BLaER1 treated with 17β-estradiol and CSF1 and Interleukin-3, amounts not matched to agents 10 nM and 100 nM (cell line): Measurements from ENCODE around the gene GUCD1.
A peak's percentile ranks its signal among the peaks of the same experiment; 100 is the strongest.

Experiments used
- H3K27ac ChIP-seq, 11 experiments: shearing (Covaris generic); formaldehyde crosslinking; 2 replicates each; pipeline ENCODE4 v1.8.1; 2022
- H3K27me3 ChIP-seq, 11 experiments: shearing (Covaris generic); formaldehyde crosslinking; 2 replicates each; pipeline ENCODE4 v1.8.1; 2022
- H3K36me3 ChIP-seq, 11 experiments: shearing (Covaris generic); formaldehyde crosslinking; 2 replicates each; pipeline ENCODE4 v1.8.1; 2022
- H3K4me1 ChIP-seq, 10 experiments: shearing (Covaris generic); formaldehyde crosslinking; 2 replicates each; pipeline ENCODE4 v1.8.1; 2022
- H3K4me2 ChIP-seq, 11 experiments: shearing (Covaris generic); formaldehyde crosslinking; 2 replicates each; pipeline ENCODE4 v1.8.1; 2022
- H3K4me3 ChIP-seq, 10 experiments: shearing (Covaris generic); formaldehyde crosslinking; 2 replicates each; pipeline ENCODE4 v1.8.1; 2022
- H3K9ac ChIP-seq, 11 experiments: shearing (Covaris generic); formaldehyde crosslinking; 2 replicates each; pipeline ENCODE4 v1.8.1; 2022
- H3K9me3 ChIP-seq, 11 experiments: shearing (Covaris generic); formaldehyde crosslinking; replicated peaks in 1 of 11; 2 replicates each; pipeline ENCODE4 v1.8.1; 2022
- H4K20me1 ChIP-seq, 11 experiments: shearing (Covaris generic); formaldehyde crosslinking; 2 replicates each; pipeline ENCODE4 v1.8.1; 2022
- Cebpa-rat ChIP-seq, 11 experiments: shearing (Covaris generic); IDR thresholded peaks; 2 replicates each; pipeline ENCODE4 v1.8.1; 2022

Gene GUCD1

GRCh38 chr22:24503843-24504338 is 51.0 kb downstream of the GUCD1 start:
- peak overlapping the region; percentile 72 to 96 (median 88) for H3K4me2 ChIP-seq
- peak overlapping the region; percentile 27 to 100 (median 98); a peak in 21 of 22 replicates for H3K27ac ChIP-seq
- H3K36me3 ChIP-seq, result no peaks in the 10 kb centered on the region
- H3K9me3 ChIP-seq, result no peaks in the 10 kb centered on the region
- H3K9ac ChIP-seq, result peak overlapping the region in 10 of 11 experiments; percentile 9 to 97 (median 79); a peak in 19 of 22 replicates
- no peak for TF ChIP-seq Cebpa-rat (IDR thresholded peaks at IDR 0.05)
- H3K27me3 ChIP-seq, result no peaks in the 10 kb centered on the region
- peaks cover 75 to 96% (median 89%) of the 10 kb centered on the region in 10 experiments for H3K4me1 ChIP-seq
- H4K20me1 ChIP-seq, result no peaks in the 10 kb centered on the region
- peak overlapping the region in 5 of 10 experiments; percentile 23 to 56 (median 38); a peak in 9 of 20 replicates for H3K4me3 ChIP-seq

DNA sequence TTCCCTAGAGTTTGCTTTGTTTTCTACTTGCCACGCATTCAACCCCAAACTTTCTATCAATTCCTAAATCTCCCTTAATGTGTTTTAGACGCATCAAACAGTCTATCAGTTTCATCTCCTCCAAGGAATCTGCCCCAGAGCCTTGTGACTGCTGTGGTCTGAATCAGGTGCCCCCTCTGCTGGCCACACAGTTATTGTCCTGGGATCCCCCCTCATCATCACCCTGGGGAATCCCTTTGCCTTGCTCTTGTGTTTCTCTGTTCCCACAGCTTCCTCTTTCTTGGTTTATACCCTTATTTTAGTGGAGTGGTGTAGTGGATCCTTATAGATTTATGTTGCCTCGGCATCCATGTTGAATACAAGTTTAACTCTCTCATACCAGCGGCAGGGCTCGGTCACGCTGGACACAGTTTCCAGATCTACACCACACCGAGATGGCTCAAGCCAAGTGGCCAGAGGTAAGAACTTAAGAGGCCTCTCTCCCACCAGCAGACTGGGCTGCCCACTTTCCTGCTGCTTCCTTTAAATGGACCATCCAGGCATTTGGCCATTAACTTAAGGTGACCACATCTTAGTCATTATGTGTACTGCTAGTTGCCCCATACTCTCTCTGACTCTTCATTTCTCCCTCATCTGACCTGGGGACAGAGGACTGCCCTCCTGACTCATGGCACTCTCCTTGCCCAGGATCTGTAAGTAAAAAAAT is 51.6 kb downstream of the GUCD1 start:
- Histone ChIP-seq H3K9ac (peak overlapping the region in 10 of 11 experiments; percentile 9 to 97 (median 79); a peak in 19 of 22 replicates), H3K9me3 (no peaks in the 10 kb centered on the region), H3K4me3 (peak overlapping the region in 5 of 10 experiments; percentile 23 to 56 (median 38); a peak in 9 of 20 replicates), H4K20me1 (no peaks in the 10 kb centered on the region), H3K4me1 (peaks cover 73 to 96% (median 89%) of the 10 kb centered on the region in 10 experiments), H3K27me3 (no peaks in the 10 kb centered on the region), H3K4me2 (peak overlapping the region; percentile 72 to 96 (median 88)), H3K27ac (peak overlapping the region; percentile 27 to 100 (median 98); a peak in 21 of 22 replicates), H3K36me3 (no peaks in the 10 kb centered on the region)
- 0 out of 22 replicates have a peak, but pooled peaks of 2 of the 11 experiments have one; percentile 16 to 38 for TF ChIP-seq Cebpa-rat (IDR thresholded peaks at IDR 0.05)

- Histone ChIP-seq H3K4me1 (peaks cover 73 to 96% (median 89%) of the 10 kb centered on the region in 10 experiments), H4K20me1 (no peaks in the 10 kb centered on the region), H3K9me3 (no peaks in the 10 kb centered on the region), H3K27ac (peak overlapping the region in 10 of 11 experiments; percentile 16 to 99 (median 96); a peak in 14 of 22 replicates), H3K36me3 (no peaks in the 10 kb centered on the region), H3K4me2 (peak overlapping the region; percentile 18 to 96 (median 60); a peak in 21 of 22 replicates), H3K9ac (peak overlapping the region in 4 of 11 experiments; percentile 13 to 91 (median 44); a peak in 5 of 22 replicates), H3K4me3 (no peak overlapping the region), H3K27me3 (no peaks in the 10 kb centered on the region)
- TF ChIP-seq Cebpa-rat (IDR thresholded peaks at IDR 0.05), result no peak
Measured at GRCh38 chr22:24502541-24502940, 52.4 kb downstream of the GUCD1 start.

- no peaks in the 10 kb centered on the region for H3K27me3 ChIP-seq
- no peaks in the 10 kb centered on the region for H3K9me3 ChIP-seq
- peak overlapping the region in 5 of 11 experiments; percentile 21 to 99 (median 98); a peak in 6 of 22 replicates for H3K27ac ChIP-seq
- H3K4me2 ChIP-seq, result peak overlapping the region in 9 of 11 experiments; percentile 18 to 96 (median 60); a peak in 14 of 22 replicates
- no peaks in the 10 kb centered on the region for H4K20me1 ChIP-seq
- no peak for TF ChIP-seq Cebpa-rat (IDR thresholded peaks at IDR 0.05)
- peaks cover 73 to 96% (median 89%) of the 10 kb centered on the region in 10 experiments for H3K4me1 ChIP-seq
- H3K4me3 ChIP-seq, result no peak overlapping the region
- no peaks in the 10 kb centered on the region for H3K36me3 ChIP-seq
- H3K9ac ChIP-seq, result 0 out of 22 replicates have a peak overlapping the region, but pooled peaks of 1 of the 11 experiments have one; percentile 69
Measured at GRCh38 chr22:24502034-24502433, 52.9 kb downstream of the GUCD1 start.

DNA sequence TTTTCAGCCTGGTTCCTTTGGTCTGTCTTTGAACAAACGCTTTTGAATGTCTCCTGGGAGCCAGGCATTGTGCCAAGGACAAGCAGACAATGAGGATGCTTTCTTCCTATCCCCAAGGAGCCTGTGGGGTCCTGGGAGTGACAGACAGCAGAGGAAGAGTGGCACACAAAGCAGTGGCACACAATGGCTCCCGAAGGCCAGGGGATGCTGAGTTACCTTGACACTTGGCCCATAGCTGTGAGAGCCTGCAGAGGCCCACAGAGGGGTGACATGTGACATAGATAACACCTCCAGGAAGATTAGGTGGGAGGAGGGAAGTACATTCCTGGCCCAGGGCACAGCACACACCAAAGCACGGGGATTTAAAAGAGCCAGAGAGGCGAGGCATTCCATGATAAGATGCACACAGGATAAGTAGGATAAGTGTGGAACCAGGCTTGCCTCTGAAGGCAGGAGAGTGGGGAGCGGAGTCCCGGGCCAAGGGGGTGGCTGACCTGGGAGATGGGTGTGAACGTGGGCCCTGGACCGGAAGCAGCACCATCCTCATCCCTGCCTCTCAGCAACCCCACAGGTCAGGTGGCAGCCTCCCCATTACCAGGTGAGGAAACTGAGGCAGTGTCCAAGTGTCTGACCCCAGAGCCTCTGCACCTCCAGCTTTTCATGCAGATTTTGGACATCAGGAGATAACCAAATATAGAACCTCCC is 53.5 kb downstream of the GUCD1 start:
- Histone ChIP-seq H3K4me3 (no peak overlapping the region), H3K4me1 (peaks cover 72 to 96% (median 87%) of the 10 kb centered on the region in 10 experiments), H3K36me3 (no peaks in the 10 kb centered on the region), H3K27me3 (no peaks in the 10 kb centered on the region), H3K9ac (peak overlapping the region in 3 of 11 experiments; percentile 6 to 41 (median 35); a peak in 3 of 22 replicates), H3K9me3 (no peaks in the 10 kb centered on the region), H3K4me2 (peak overlapping the region; percentile 5 to 52 (median 14); a peak in 13 of 22 replicates), H3K27ac (peak overlapping the region in 5 of 11 experiments; percentile 14 to 34 (median 14); a peak in 7 of 22 replicates), H4K20me1 (no peaks in the 10 kb centered on the region)
- no peak for TF ChIP-seq Cebpa-rat (IDR thresholded peaks at IDR 0.05)

DNA sequence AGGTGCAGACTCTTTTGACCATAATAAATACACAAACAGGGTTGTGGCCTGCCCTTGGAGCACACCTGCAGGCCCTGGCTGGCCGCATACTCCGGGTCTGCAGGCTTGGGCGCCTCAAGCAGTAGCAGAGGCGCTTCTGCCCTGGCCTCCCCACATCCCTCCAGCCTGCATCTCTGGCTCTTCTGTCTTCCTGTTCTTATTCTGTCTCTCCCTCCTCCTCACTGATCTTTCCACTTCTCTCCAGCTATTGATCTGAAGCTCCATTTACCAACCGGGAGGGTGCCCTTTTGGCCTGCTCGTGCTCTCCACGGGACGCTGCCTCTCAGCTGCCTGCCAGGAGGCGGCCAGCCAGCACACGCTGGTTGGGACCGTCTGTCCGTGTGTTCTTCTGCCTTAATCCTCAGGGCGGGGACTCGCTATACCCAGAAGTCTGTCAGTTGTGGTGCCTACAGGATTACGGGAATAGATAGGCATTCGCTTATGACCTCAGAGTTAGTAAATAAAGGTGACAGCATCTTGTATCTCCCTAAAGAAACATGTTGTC is 54.6 kb downstream of the GUCD1 start:
- Histone ChIP-seq H3K9ac (peak overlapping the region in 2 of 11 experiments; percentile 6 to 19; a peak in 1 of 22 replicates), H3K4me1 (peaks cover 61 to 85% (median 75%) of the 10 kb centered on the region in 10 experiments), H3K27me3 (no peaks in the 10 kb centered on the region), H3K4me2 (peak overlapping the region in 7 of 11 experiments; percentile 7 to 47 (median 13); a peak in 8 of 22 replicates), H4K20me1 (no peaks in the 10 kb centered on the region), H3K27ac (peak overlapping the region in 1 of 11 experiments; percentile 76; a peak in 3 of 22 replicates), H3K36me3 (no peaks in the 10 kb centered on the region), H3K9me3 (peaks cover 0 to 2% (median under 1%) of the 10 kb centered on the region in 11 experiments; a peak in 6 of 22 replicates), H3K4me3 (no peak overlapping the region)
- no peak for TF ChIP-seq Cebpa-rat (IDR thresholded peaks at IDR 0.05)

DNA sequence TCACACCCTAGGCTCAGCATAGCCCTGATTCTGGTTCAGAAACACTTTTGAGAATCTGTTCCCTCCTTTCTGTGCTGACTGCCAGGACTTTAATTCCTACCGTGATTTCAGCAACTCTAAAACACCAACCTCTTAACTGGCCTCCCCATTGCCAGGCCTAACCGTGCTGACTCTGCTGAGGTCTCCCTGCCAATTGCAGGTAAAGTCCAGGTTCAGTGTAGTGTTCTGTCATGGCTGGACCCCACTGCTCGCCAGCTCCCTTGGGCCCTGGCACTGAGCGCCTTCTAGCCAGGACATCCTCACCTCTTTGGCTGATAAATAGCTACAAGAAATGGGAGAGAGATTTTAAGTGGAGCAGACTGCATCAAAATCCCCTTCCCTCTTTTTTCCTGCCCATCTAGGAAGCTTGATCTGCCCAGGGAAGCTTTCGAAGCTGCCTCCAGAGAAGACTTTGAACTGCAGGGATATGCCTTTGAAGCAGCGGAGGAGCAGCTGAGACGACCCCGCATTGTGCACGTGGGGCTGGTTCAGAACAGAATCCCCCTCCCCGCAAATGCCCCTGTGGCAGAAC is 55.1 kb downstream of the GUCD1 start:
- Histone ChIP-seq H3K36me3 (no peaks in the 10 kb centered on the region), H3K9ac (peak overlapping the region in 1 of 11 experiments; percentile 19; a peak in 1 of 22 replicates), H3K4me1 (peaks cover 55 to 80% (median 70%) of the 10 kb centered on the region in 10 experiments), H3K27me3 (no peaks in the 10 kb centered on the region), H3K9me3 (peaks cover 0 to 7% (median 6%) of the 10 kb centered on the region in 11 experiments; a peak in 9 of 22 replicates), H3K4me2 (peak overlapping the region in 7 of 11 experiments; percentile 7 to 47 (median 13); a peak in 5 of 22 replicates), H3K4me3 (no peak overlapping the region), H3K27ac (peak overlapping the region in 7 of 11 experiments; percentile 3 to 76 (median 38); a peak in 8 of 22 replicates), H4K20me1 (no peaks in the 10 kb centered on the region)
- no peak for TF ChIP-seq Cebpa-rat (IDR thresholded peaks at IDR 0.05)

GRCh38 chr22:24498824-24499223 is 56.1 kb downstream of the GUCD1 start:
- Histone ChIP-seq H3K9me3 (peaks cover 0 to 14% (median 9%) of the 10 kb centered on the region in 11 experiments; a peak in 9 of 22 replicates), H4K20me1 (no peaks in the 10 kb centered on the region), H3K36me3 (no peaks in the 10 kb centered on the region), H3K27ac (peak overlapping the region in 9 of 11 experiments; percentile 27 to 76 (median 69); a peak in 16 of 22 replicates), H3K4me1 (peaks cover 46 to 70% (median 60%) of the 10 kb centered on the region in 10 experiments), H3K4me2 (peak overlapping the region in 9 of 11 experiments; percentile 35 to 72 (median 56); a peak in 15 of 22 replicates), H3K4me3 (no peak overlapping the region), H3K9ac (peak overlapping the region in 4 of 11 experiments; percentile 33 to 53 (median 47); a peak in 4 of 22 replicates), H3K27me3 (no peaks in the 10 kb centered on the region)
- TF ChIP-seq Cebpa-rat (IDR thresholded peaks at IDR 0.05), result no peak
